Measurements from ENCODE around the gene SOX5.

SOX5 gene

GRCh38 chr12:23550753-23551152 lies 398.7 kb downstream of the SOX5 start:
- Histone ChIP-seq H3K4me1 (ENCODE audit: control insufficient read depth in 1 of 2, insufficient read depth in 2 of 2, low read length in 2 of 2) (peaks cover 0 to 3% of the 10 kb centered on the region in 2 donors), H3K9ac (ENCODE audit: low read depth in 1 of 2, low read length in 2 of 2) (no peak overlapping the region), H3K9me3 (ENCODE audit: control insufficient read depth in 1 of 2, low read length in 2 of 2) (peaks cover 0 to 2% of the 10 kb centered on the region in 2 donors), H3K36me3 (ENCODE audit: control insufficient read depth in 1 of 2, insufficient read depth in 2 of 2, low read length in 2 of 2) (no peaks in the 10 kb centered on the region), H3K27ac (ENCODE audit: low read depth, low read length) (no peak overlapping the region), H3K4me3 (ENCODE audit: low read depth in 1 of 2, low read length in 2 of 2) (no peak overlapping the region), H3K27me3 (ENCODE audit: control insufficient read depth in 1 of 2, insufficient read depth in 2 of 2, low read length in 2 of 2) (no peaks in the 10 kb centered on the region)

GRCh38 chr12:23548742-23549141 lies 400.7 kb downstream of the SOX5 start:
- H3K27me3 ChIP-seq (ENCODE audit: control insufficient read depth in 1 of 2, insufficient read depth in 2 of 2, low read length in 2 of 2) = no peaks in the 10 kb centered on the region
- H3K4me3 ChIP-seq (ENCODE audit: low read depth in 1 of 2, low read length in 2 of 2) = no peak overlapping the region
- no peak overlapping the region for H3K27ac ChIP-seq (ENCODE audit: low read depth, low read length)
- no peaks in the 10 kb centered on the region for H3K4me1 ChIP-seq (ENCODE audit: control insufficient read depth in 1 of 2, insufficient read depth in 2 of 2, low read length in 2 of 2)
- no peaks in the 10 kb centered on the region for H3K36me3 ChIP-seq (ENCODE audit: control insufficient read depth in 1 of 2, insufficient read depth in 2 of 2, low read length in 2 of 2)
- H3K9ac ChIP-seq (ENCODE audit: low read depth in 1 of 2, low read length in 2 of 2) = no peak overlapping the region
- H3K9me3 ChIP-seq (ENCODE audit: control insufficient read depth in 1 of 2, low read length in 2 of 2) = peaks cover 0 to 2% of the 10 kb centered on the region in 2 donors

GRCh38 chr12:23546756-23547155 lies 402.7 kb downstream of the SOX5 start:
- H3K9ac ChIP-seq (ENCODE audit: low read depth in 1 of 2, low read length in 2 of 2) = no peak overlapping the region
- H3K27ac ChIP-seq (ENCODE audit: low read depth, low read length) = no peak overlapping the region
- no peak overlapping the region for H3K4me3 ChIP-seq (ENCODE audit: low read depth in 1 of 2, low read length in 2 of 2)
- no peaks in the 10 kb centered on the region for H3K27me3 ChIP-seq (ENCODE audit: control insufficient read depth in 1 of 2, insufficient read depth in 2 of 2, low read length in 2 of 2)
- peaks cover 0 to 2% of the 10 kb centered on the region in 2 donors for H3K9me3 ChIP-seq (ENCODE audit: control insufficient read depth in 1 of 2, low read length in 2 of 2)
- no peaks in the 10 kb centered on the region for H3K36me3 ChIP-seq (ENCODE audit: control insufficient read depth in 1 of 2, insufficient read depth in 2 of 2, low read length in 2 of 2)
- no peaks in the 10 kb centered on the region for H3K4me1 ChIP-seq (ENCODE audit: control insufficient read depth in 1 of 2, insufficient read depth in 2 of 2, low read length in 2 of 2)

- peaks cover 0 to 2% of the 10 kb centered on the region in 2 donors for H3K9me3 ChIP-seq (ENCODE audit: control insufficient read depth in 1 of 2, low read length in 2 of 2)
- no peaks in the 10 kb centered on the region for H3K27me3 ChIP-seq (ENCODE audit: control insufficient read depth in 1 of 2, insufficient read depth in 2 of 2, low read length in 2 of 2)
- H3K4me3 ChIP-seq (ENCODE audit: low read depth in 1 of 2, low read length in 2 of 2) = no peak overlapping the region
- H3K4me1 ChIP-seq (ENCODE audit: control insufficient read depth in 1 of 2, insufficient read depth in 2 of 2, low read length in 2 of 2) = no peaks in the 10 kb centered on the region
- H3K9ac ChIP-seq (ENCODE audit: low read depth in 1 of 2, low read length in 2 of 2) = no peak overlapping the region
- H3K27ac ChIP-seq (ENCODE audit: low read depth, low read length) = no peak overlapping the region
- H3K36me3 ChIP-seq (ENCODE audit: control insufficient read depth in 1 of 2, insufficient read depth in 2 of 2, low read length in 2 of 2) = no peaks in the 10 kb centered on the region
These were observed 405.7 kb downstream of the SOX5 start for GRCh38 chr12:23543767-23544166.

GRCh38 chr12:23542187-23542586 lies 407.3 kb downstream of the SOX5 start:
- Histone ChIP-seq H3K4me1 (ENCODE audit: control insufficient read depth in 1 of 2, insufficient read depth in 2 of 2, low read length in 2 of 2) (no peaks in the 10 kb centered on the region), H3K27ac (ENCODE audit: low read depth, low read length) (no peak overlapping the region), H3K27me3 (ENCODE audit: control insufficient read depth in 1 of 2, insufficient read depth in 2 of 2, low read length in 2 of 2) (no peaks in the 10 kb centered on the region), H3K36me3 (ENCODE audit: control insufficient read depth in 1 of 2, insufficient read depth in 2 of 2, low read length in 2 of 2) (no peaks in the 10 kb centered on the region), H3K4me3 (ENCODE audit: low read depth in 1 of 2, low read length in 2 of 2) (no peak overlapping the region), H3K9me3 (ENCODE audit: control insufficient read depth in 1 of 2, low read length in 2 of 2) (no peaks in the 10 kb centered on the region), H3K9ac (ENCODE audit: low read depth in 1 of 2, low read length in 2 of 2) (no peak overlapping the region)

GRCh38 chr12:23540572-23540971 lies 408.9 kb downstream of the SOX5 start:
- H3K36me3 ChIP-seq (ENCODE audit: control insufficient read depth in 1 of 2, insufficient read depth in 2 of 2, low read length in 2 of 2) = no peaks in the 10 kb centered on the region
- no peak overlapping the region for H3K9ac ChIP-seq (ENCODE audit: low read depth in 1 of 2, low read length in 2 of 2)
- H3K4me3 ChIP-seq (ENCODE audit: low read depth in 1 of 2, low read length in 2 of 2) = no peak overlapping the region
- H3K27ac ChIP-seq (ENCODE audit: low read depth, low read length) = no peak overlapping the region
- no peaks in the 10 kb centered on the region for H3K4me1 ChIP-seq (ENCODE audit: control insufficient read depth in 1 of 2, insufficient read depth in 2 of 2, low read length in 2 of 2)
- no peaks in the 10 kb centered on the region for H3K9me3 ChIP-seq (ENCODE audit: control insufficient read depth in 1 of 2, low read length in 2 of 2)
- H3K27me3 ChIP-seq (ENCODE audit: control insufficient read depth in 1 of 2, insufficient read depth in 2 of 2, low read length in 2 of 2) = no peaks in the 10 kb centered on the region

- H3K27me3 ChIP-seq (ENCODE audit: control insufficient read depth in 1 of 2, insufficient read depth in 2 of 2, low read length in 2 of 2) = no peaks in the 10 kb centered on the region
- no peak overlapping the region for H3K9ac ChIP-seq (ENCODE audit: low read depth in 1 of 2, low read length in 2 of 2)
- no peak overlapping the region for H3K4me3 ChIP-seq (ENCODE audit: low read depth in 1 of 2, low read length in 2 of 2)
- no peak overlapping the region for H3K27ac ChIP-seq (ENCODE audit: low read depth, low read length)
- no peaks in the 10 kb centered on the region for H3K4me1 ChIP-seq (ENCODE audit: control insufficient read depth in 1 of 2, insufficient read depth in 2 of 2, low read length in 2 of 2)
- no peaks in the 10 kb centered on the region for H3K9me3 ChIP-seq (ENCODE audit: control insufficient read depth in 1 of 2, low read length in 2 of 2)
- no peaks in the 10 kb centered on the region for H3K36me3 ChIP-seq (ENCODE audit: control insufficient read depth in 1 of 2, insufficient read depth in 2 of 2, low read length in 2 of 2)
These were observed 413.2 kb downstream of the SOX5 start for GRCh38 chr12:23536293-23536692.

- Histone ChIP-seq H3K4me1 (ENCODE audit: control insufficient read depth in 1 of 2, insufficient read depth in 2 of 2, low read length in 2 of 2) (no peaks in the 10 kb centered on the region), H3K27ac (ENCODE audit: low read depth, low read length) (no peak overlapping the region), H3K36me3 (ENCODE audit: control insufficient read depth in 1 of 2, insufficient read depth in 2 of 2, low read length in 2 of 2) (no peaks in the 10 kb centered on the region), H3K4me3 (ENCODE audit: low read depth in 1 of 2, low read length in 2 of 2) (no peak overlapping the region), H3K9ac (ENCODE audit: low read depth in 1 of 2, low read length in 2 of 2) (no peak overlapping the region), H3K9me3 (ENCODE audit: control insufficient read depth in 1 of 2, low read length in 2 of 2) (no peaks in the 10 kb centered on the region), H3K27me3 (ENCODE audit: control insufficient read depth in 1 of 2, insufficient read depth in 2 of 2, low read length in 2 of 2) (no peaks in the 10 kb centered on the region)
These were observed 414.0 kb downstream of the SOX5 start for GRCh38 chr12:23535441-23535840.

GRCh38 chr12:23534196-23534595 lies 415.3 kb downstream of the SOX5 start:
- Histone ChIP-seq H3K4me1 (ENCODE audit: control insufficient read depth in 1 of 2, insufficient read depth in 2 of 2, low read length in 2 of 2) (no peaks in the 10 kb centered on the region), H3K36me3 (ENCODE audit: control insufficient read depth in 1 of 2, insufficient read depth in 2 of 2, low read length in 2 of 2) (no peaks in the 10 kb centered on the region), H3K4me3 (ENCODE audit: low read depth in 1 of 2, low read length in 2 of 2) (no peak overlapping the region), H3K27me3 (ENCODE audit: control insufficient read depth in 1 of 2, insufficient read depth in 2 of 2, low read length in 2 of 2) (no peaks in the 10 kb centered on the region), H3K27ac (ENCODE audit: low read depth, low read length) (no peak overlapping the region), H3K9ac (ENCODE audit: low read depth in 1 of 2, low read length in 2 of 2) (no peak overlapping the region), H3K9me3 (ENCODE audit: control insufficient read depth in 1 of 2, low read length in 2 of 2) (no peaks in the 10 kb centered on the region)

GRCh38 chr12:23533699-23534098 lies 415.8 kb downstream of the SOX5 start:
- H3K27me3 ChIP-seq (ENCODE audit: control insufficient read depth in 1 of 2, insufficient read depth in 2 of 2, low read length in 2 of 2) = no peaks in the 10 kb centered on the region
- H3K36me3 ChIP-seq (ENCODE audit: control insufficient read depth in 1 of 2, insufficient read depth in 2 of 2, low read length in 2 of 2) = no peaks in the 10 kb centered on the region
- no peaks in the 10 kb centered on the region for H3K4me1 ChIP-seq (ENCODE audit: control insufficient read depth in 1 of 2, insufficient read depth in 2 of 2, low read length in 2 of 2)
- no peak overlapping the region for H3K4me3 ChIP-seq (ENCODE audit: low read depth in 1 of 2, low read length in 2 of 2)
- no peaks in the 10 kb centered on the region for H3K9me3 ChIP-seq (ENCODE audit: control insufficient read depth in 1 of 2, low read length in 2 of 2)
- no peak overlapping the region for H3K9ac ChIP-seq (ENCODE audit: low read depth in 1 of 2, low read length in 2 of 2)
- H3K27ac ChIP-seq (ENCODE audit: low read depth, low read length) = no peak overlapping the region

GRCh38 chr12:23533265-23533664 lies 416.2 kb downstream of the SOX5 start:
- peaks cover 0 to 2% of the 10 kb centered on the region in 2 donors for H3K9me3 ChIP-seq (ENCODE audit: control insufficient read depth in 1 of 2, low read length in 2 of 2)
- H3K36me3 ChIP-seq (ENCODE audit: control insufficient read depth in 1 of 2, insufficient read depth in 2 of 2, low read length in 2 of 2) = no peaks in the 10 kb centered on the region
- no peaks in the 10 kb centered on the region for H3K4me1 ChIP-seq (ENCODE audit: control insufficient read depth in 1 of 2, insufficient read depth in 2 of 2, low read length in 2 of 2)
- no peaks in the 10 kb centered on the region for H3K27me3 ChIP-seq (ENCODE audit: control insufficient read depth in 1 of 2, insufficient read depth in 2 of 2, low read length in 2 of 2)
- H3K4me3 ChIP-seq (ENCODE audit: low read depth in 1 of 2, low read length in 2 of 2) = no peak overlapping the region
- H3K9ac ChIP-seq (ENCODE audit: low read depth in 1 of 2, low read length in 2 of 2) = no peak overlapping the region
- H3K27ac ChIP-seq (ENCODE audit: low read depth, low read length) = no peak overlapping the region
